ENCODE results near the gene GLS. TPM values are rescaled to one million over a fixed set of nuclear protein-coding genes. Genes with fewer than 3 reads are reported as not detected.
"Not testable (repeated sequence)": the region's sequence is repeated elsewhere in the genome, so short reads cannot be mapped to it uniquely, and the experiment has no call there.

Gene GLS
- total RNA-seq, 1 donor from 2014 or later, result 163 TPM

DNA sequence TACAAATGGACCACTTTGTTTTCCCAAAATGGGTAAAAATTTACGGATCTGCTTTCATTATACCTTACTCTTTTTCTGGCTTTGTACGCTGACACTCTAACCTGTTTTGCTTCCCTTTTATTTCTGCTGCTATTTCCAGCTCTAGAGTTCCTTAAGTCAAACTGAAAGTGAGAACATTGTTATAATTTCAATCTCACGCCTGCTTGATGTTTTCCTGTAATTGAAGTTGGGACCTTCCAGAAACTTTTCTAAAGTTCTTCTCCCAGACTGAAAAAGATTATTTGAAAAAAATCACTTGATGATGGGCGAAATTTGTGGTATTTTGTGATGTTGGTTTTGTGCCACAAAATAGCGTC is 1.8 kb downstream of the GLS start:
- H3K9ac ChIP-seq (ENCODE audit: low read depth in 1 of 3, low read length in 3 of 3), result peak overlapping the region; percentile 85 to 88 (median 87)
- no peaks in the 10 kb centered on the region for H3K27me3 ChIP-seq (ENCODE audit: control insufficient read depth in 3 of 3, insufficient read depth in 3 of 3, low read length in 3 of 3)
- peak overlapping the region; percentile 87 to 98 (median 93) for H3K4me3 ChIP-seq (ENCODE audit: low read length in 3 of 3)
- H3K36me3 ChIP-seq (ENCODE audit: control insufficient read depth in 3 of 3, insufficient read depth in 3 of 3, low read length in 3 of 3), result no peaks in the 10 kb centered on the region
- H3K27ac ChIP-seq (ENCODE audit: low read depth, low read length), result peak overlapping the region; percentile 91
- no peaks in the 10 kb centered on the region for H3K9me3 ChIP-seq (ENCODE audit: control insufficient read depth in 3 of 3, low read length in 3 of 3)
- H3K4me1 ChIP-seq (ENCODE audit: control insufficient read depth in 3 of 3, insufficient read depth in 3 of 3, low read length in 3 of 3), result peaks cover 2 to 25% (median 5%) of the 10 kb centered on the region in 3 donors

DNA sequence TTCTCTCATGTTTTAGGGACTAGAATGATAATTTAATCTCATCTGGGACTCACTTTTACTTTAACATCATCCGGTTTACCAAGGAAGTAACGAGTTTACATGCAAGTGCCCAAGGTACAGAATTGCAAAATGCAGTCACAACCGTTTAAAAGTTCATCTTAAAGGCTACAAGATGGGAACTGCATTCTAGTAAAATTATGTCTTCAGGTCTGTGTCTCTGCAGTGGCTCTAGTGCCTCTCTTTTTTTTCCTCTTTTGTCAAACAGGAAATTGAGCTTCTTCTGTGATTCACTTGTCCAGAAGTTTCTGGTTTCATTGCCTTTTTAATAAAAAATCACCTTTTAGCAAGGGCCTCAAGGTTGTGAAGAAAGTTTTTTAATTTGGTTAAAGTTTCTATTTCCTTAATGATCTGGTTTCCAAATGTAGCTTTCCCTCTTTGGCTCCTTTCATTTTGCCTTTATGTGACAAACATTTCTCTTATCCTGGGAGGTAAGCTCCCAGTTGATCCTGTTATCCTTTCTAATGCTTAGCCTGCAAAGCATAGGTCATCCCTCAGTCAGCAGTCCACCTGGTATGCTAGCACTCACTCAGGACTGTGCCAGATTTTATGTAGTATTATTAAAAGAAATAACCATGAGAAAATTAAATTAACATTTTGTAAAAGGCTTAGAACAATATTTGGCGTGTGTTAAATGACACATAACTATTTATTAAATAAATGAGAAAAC is 2.4 kb downstream of the GLS start:
- Histone ChIP-seq H3K27me3 (ENCODE audit: control insufficient read depth in 3 of 3, insufficient read depth in 3 of 3, low read length in 3 of 3) (no peaks in the 10 kb centered on the region), H3K4me1 (ENCODE audit: control insufficient read depth in 3 of 3, insufficient read depth in 3 of 3, low read length in 3 of 3) (peaks cover 2 to 25% (median 5%) of the 10 kb centered on the region in 3 donors), H3K36me3 (ENCODE audit: control insufficient read depth in 3 of 3, insufficient read depth in 3 of 3, low read length in 3 of 3) (no peaks in the 10 kb centered on the region), H3K9me3 (ENCODE audit: control insufficient read depth in 3 of 3, low read length in 3 of 3) (no peaks in the 10 kb centered on the region), H3K27ac (ENCODE audit: low read depth, low read length) (peak overlapping the region; percentile 91), H3K4me3 (ENCODE audit: low read length in 3 of 3) (peak overlapping the region; percentile 87 to 98 (median 93)), H3K9ac (ENCODE audit: low read depth in 1 of 3, low read length in 3 of 3) (peak overlapping the region in 2 of 3 donors; percentile 87 to 88)

DNA sequence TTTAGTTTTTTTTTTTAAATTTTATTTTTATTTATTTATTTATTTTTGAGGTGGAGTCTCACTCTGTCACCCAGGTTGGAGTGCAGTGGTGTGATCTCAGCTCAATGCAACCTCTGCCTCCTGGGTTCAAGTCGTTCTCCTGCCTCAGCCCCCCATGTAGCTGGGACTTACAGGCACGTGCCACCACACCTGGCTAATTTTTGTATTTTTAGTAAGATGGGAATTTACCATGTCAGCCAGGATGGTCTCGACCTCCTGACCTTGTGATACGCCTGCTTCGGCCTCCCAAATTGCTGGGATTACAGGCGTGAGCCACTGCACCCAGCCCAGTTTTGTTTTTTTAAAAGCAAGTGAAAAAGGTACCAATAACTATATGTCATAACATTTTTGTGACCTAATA is 5.2 kb downstream of the GLS start:
- H3K4me1 ChIP-seq (ENCODE audit: control insufficient read depth in 3 of 3, insufficient read depth in 3 of 3, low read length in 3 of 3), result peaks cover 2 to 21% (median 5%) of the 10 kb centered on the region in 3 donors
- H3K36me3 ChIP-seq (ENCODE audit: control insufficient read depth in 3 of 3, insufficient read depth in 3 of 3, low read length in 3 of 3); H3K27me3 ChIP-seq (ENCODE audit: control insufficient read depth in 3 of 3, insufficient read depth in 3 of 3, low read length in 3 of 3); H3K9me3 ChIP-seq (ENCODE audit: control insufficient read depth in 3 of 3, low read length in 3 of 3); H3K27ac ChIP-seq (ENCODE audit: low read depth, low read length); H3K4me3 ChIP-seq (ENCODE audit: low read length in 3 of 3); H3K9ac ChIP-seq (ENCODE audit: low read depth in 1 of 3, low read length in 3 of 3): not testable (repeated sequence)

DNA sequence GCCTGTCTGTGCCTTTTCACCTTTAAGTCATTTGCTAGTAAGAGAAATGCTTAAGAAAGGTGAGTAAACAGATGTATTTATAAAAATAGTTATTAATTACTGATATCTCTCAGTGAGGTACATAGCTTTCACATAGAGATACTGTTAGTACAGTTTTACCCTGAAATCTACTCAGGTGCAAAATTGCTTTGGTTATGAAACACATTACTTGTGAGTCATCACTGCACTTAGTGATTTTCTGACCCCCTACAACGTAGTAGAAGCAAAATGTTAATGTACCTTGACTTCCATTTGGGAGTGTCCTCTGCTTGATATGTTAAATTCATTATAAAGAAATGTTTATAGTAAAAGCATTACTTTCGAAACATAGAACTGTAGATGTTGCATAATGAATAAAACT is 6.5 kb downstream of the GLS start:
- no peak overlapping the region for H3K9ac ChIP-seq (ENCODE audit: low read depth in 1 of 3, low read length in 3 of 3)
- H3K9me3 ChIP-seq (ENCODE audit: control insufficient read depth in 3 of 3, low read length in 3 of 3), result no peaks in the 10 kb centered on the region
- no peaks in the 10 kb centered on the region for H3K27me3 ChIP-seq (ENCODE audit: control insufficient read depth in 3 of 3, insufficient read depth in 3 of 3, low read length in 3 of 3)
- H3K4me3 ChIP-seq (ENCODE audit: low read length in 3 of 3), result no peak overlapping the region
- no peaks in the 10 kb centered on the region for H3K36me3 ChIP-seq (ENCODE audit: control insufficient read depth in 3 of 3, insufficient read depth in 3 of 3, low read length in 3 of 3)
- H3K27ac ChIP-seq (ENCODE audit: low read depth, low read length), result no peak overlapping the region
- H3K4me1 ChIP-seq (ENCODE audit: control insufficient read depth in 3 of 3, insufficient read depth in 3 of 3, low read length in 3 of 3), result peaks cover 4 to 23% (median 5%) of the 10 kb centered on the region in 3 donors

DNA sequence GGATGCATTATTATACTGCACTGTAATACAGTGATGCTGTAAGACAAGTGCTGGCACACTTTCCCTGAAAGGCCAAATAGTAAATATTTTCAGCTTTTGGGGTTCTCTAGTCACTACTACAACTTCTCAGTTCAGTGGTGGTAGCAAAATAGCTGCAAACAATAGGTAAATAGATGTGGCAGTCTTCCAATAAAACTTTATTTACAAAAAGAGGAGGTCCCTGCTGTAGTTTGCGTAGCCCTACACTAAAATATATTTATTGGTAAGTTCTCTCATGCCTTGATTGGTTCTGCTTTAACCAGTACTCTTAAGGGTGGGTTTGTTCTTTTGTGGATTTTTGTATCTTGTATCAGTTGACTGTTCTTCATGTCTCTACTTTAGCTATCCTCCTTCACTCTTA is 7.8 kb downstream of the GLS start:
- no peaks in the 10 kb centered on the region for H3K27me3 ChIP-seq (ENCODE audit: control insufficient read depth in 3 of 3, insufficient read depth in 3 of 3, low read length in 3 of 3)
- no peak overlapping the region for H3K4me3 ChIP-seq (ENCODE audit: low read length in 3 of 3)
- peaks cover 3 to 15% (median 4%) of the 10 kb centered on the region in 3 donors for H3K4me1 ChIP-seq (ENCODE audit: control insufficient read depth in 3 of 3, insufficient read depth in 3 of 3, low read length in 3 of 3)
- no peak overlapping the region for H3K27ac ChIP-seq (ENCODE audit: low read depth, low read length)
- no peaks in the 10 kb centered on the region for H3K9me3 ChIP-seq (ENCODE audit: control insufficient read depth in 3 of 3, low read length in 3 of 3)
- no peaks in the 10 kb centered on the region for H3K36me3 ChIP-seq (ENCODE audit: control insufficient read depth in 3 of 3, insufficient read depth in 3 of 3, low read length in 3 of 3)
- H3K9ac ChIP-seq (ENCODE audit: low read depth in 1 of 3, low read length in 3 of 3), result no peak overlapping the region

DNA sequence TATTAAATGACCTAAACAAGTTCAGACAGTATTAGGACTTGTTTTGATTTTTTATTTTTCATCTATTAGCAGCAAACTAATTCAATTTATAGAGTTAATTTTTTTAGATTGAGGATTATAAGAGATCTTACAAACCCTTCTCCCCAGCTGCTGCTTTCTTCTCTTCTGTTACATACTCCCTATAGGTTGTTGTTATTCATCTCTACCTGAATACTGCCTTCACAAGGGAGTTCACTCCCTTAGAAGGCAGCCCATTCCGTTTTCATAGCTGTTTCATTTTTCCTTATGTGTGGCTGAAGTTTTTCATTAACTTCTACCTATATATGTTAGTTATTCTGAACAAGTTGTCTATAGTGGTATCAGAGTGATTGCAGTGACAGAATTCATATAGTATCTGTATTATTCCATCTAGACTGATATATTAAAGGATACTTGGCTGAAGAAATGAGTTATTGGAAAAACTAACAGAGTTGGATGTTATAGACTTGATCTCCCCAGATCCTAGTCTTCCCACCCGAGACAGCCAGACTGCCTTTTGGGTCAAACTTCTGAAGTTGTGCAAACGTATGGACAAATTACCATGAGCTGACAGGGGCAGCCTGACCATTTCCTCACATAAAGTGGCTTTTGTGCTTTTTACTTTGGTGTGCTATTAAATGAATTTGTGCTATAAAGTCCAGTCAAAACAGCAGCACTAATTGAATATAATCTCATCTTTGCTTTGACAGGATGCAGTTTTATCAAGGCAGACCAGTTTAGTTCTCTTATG is 8.7 kb downstream of the GLS start:
- Histone ChIP-seq H3K9ac (ENCODE audit: low read depth in 1 of 3, low read length in 3 of 3) (no peak overlapping the region), H3K4me3 (ENCODE audit: low read length in 3 of 3) (no peak overlapping the region), H3K9me3 (ENCODE audit: control insufficient read depth in 3 of 3, low read length in 3 of 3) (no peaks in the 10 kb centered on the region), H3K4me1 (ENCODE audit: control insufficient read depth in 3 of 3, insufficient read depth in 3 of 3, low read length in 3 of 3) (peaks cover 3 to 6% (median 4%) of the 10 kb centered on the region in 3 donors), H3K27me3 (ENCODE audit: control insufficient read depth in 3 of 3, insufficient read depth in 3 of 3, low read length in 3 of 3) (no peaks in the 10 kb centered on the region), H3K27ac (ENCODE audit: low read depth, low read length) (no peak overlapping the region), H3K36me3 (ENCODE audit: control insufficient read depth in 3 of 3, insufficient read depth in 3 of 3, low read length in 3 of 3) (no peaks in the 10 kb centered on the region)

DNA sequence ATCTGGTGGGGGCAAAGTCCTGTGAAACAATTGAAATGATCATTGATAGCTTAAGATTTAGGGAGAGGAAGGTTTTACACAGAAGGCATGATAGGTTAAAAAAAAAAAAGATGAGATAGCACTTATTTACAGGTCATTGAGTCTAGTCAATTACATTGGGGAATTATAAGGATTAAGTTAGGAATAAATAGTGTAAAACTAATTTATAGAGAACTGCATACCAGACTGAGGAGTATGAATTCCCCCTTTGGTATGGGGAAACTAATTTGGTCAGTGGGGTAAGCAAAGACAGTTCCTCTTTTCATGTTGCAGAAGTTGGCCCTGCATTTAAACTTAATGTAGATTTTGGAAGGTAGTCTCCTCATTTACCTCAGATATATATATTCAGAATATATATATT is 10.8 kb downstream of the GLS start:
- Histone ChIP-seq H3K36me3 (ENCODE audit: control insufficient read depth in 3 of 3, insufficient read depth in 3 of 3, low read length in 3 of 3) (peaks cover 0 to 7% (median 6%) of the 10 kb centered on the region in 3 donors), H3K27me3 (ENCODE audit: control insufficient read depth in 3 of 3, insufficient read depth in 3 of 3, low read length in 3 of 3) (no peaks in the 10 kb centered on the region), H3K9ac (ENCODE audit: low read depth in 1 of 3, low read length in 3 of 3) (no peak overlapping the region), H3K4me1 (ENCODE audit: control insufficient read depth in 3 of 3, insufficient read depth in 3 of 3, low read length in 3 of 3) (peaks cover 3 to 4% (median 3%) of the 10 kb centered on the region in 3 donors), H3K4me3 (ENCODE audit: low read length in 3 of 3) (no peak overlapping the region), H3K9me3 (ENCODE audit: control insufficient read depth in 3 of 3, low read length in 3 of 3) (no peaks in the 10 kb centered on the region), H3K27ac (ENCODE audit: low read depth, low read length) (no peak overlapping the region)

DNA sequence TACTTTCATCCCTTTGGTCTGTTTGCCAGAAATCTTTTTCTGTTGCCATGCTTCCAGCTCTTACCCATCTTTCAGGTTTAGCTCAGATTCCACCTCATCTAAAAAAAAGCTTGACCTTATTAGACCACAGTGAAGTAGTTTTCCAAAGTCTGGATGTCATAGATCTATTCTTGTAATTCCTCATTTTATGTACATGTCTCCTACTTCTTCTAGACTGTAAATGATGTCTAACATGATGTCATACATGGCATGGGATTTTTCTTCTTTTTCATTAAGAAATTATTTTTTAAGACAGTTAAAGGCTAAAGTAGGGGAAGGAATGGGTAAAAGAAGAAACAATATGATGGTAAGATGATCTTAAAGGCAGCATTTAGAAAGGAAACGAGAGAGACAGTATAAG is 11.3 kb downstream of the GLS start:
- Histone ChIP-seq H3K4me1 (ENCODE audit: control insufficient read depth in 3 of 3, insufficient read depth in 3 of 3, low read length in 3 of 3) (peaks cover 3 to 4% (median 3%) of the 10 kb centered on the region in 3 donors), H3K4me3 (ENCODE audit: low read length in 3 of 3) (no peak overlapping the region), H3K36me3 (ENCODE audit: control insufficient read depth in 3 of 3, insufficient read depth in 3 of 3, low read length in 3 of 3) (peaks cover 0 to 12% (median 6%) of the 10 kb centered on the region in 3 donors), H3K9ac (ENCODE audit: low read depth in 1 of 3, low read length in 3 of 3) (no peak overlapping the region), H3K27me3 (ENCODE audit: control insufficient read depth in 3 of 3, insufficient read depth in 3 of 3, low read length in 3 of 3) (no peaks in the 10 kb centered on the region), H3K27ac (ENCODE audit: low read depth, low read length) (no peak overlapping the region), H3K9me3 (ENCODE audit: control insufficient read depth in 3 of 3, low read length in 3 of 3) (no peaks in the 10 kb centered on the region)

DNA sequence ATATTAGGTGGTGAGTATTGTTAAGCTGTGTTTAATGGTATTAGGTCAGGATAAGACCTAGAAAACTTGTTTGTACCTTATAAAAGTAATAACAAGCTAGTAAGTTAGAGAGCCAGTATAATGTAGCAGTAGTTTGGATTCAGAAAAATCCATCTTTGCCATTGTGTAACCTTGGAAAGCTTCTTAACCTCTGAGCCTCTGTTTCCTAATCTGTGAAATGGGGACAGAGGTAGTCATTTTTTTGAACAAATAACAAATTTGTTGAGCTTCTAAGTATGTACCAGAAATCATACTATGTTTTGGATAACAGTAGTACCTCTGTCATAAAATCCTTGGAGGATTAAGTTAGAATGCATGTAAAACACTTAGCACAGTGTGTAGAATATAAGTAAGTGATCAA is 12.5 kb downstream of the GLS start:
- H3K36me3 ChIP-seq (ENCODE audit: control insufficient read depth in 3 of 3, insufficient read depth in 3 of 3, low read length in 3 of 3), result peaks cover 0 to 12% (median 6%) of the 10 kb centered on the region in 3 donors
- no peak overlapping the region for H3K4me3 ChIP-seq (ENCODE audit: low read length in 3 of 3)

DNA sequence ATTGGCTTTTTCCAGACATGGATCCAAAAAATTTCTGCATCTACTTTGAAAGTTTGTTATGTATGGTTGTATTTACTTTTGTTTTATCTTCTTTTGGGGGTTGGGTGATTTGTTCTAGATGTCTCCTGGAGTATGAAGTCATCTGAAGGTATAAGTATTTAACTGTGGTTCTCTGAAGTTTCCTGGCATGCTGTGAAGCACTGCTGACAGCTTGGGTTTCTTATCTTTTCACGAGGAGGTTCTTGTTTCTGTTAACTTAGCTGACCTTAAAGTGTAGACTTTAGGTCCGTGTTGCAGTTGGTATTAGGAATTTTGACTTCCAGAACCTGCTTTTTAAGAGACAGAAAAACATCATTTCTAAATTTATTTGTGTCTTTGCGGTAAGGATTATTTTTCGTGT is 15.9 kb downstream of the GLS start:
- Histone ChIP-seq H3K4me1 (ENCODE audit: control insufficient read depth in 3 of 3, insufficient read depth in 3 of 3, low read length in 3 of 3) (peaks cover 0 to 4% (median 3%) of the 10 kb centered on the region in 3 donors), H3K4me3 (ENCODE audit: low read length in 3 of 3) (no peak overlapping the region), H3K27me3 (ENCODE audit: control insufficient read depth in 3 of 3, insufficient read depth in 3 of 3, low read length in 3 of 3) (no peaks in the 10 kb centered on the region), H3K9ac (ENCODE audit: low read depth in 1 of 3, low read length in 3 of 3) (no peak overlapping the region), H3K9me3 (ENCODE audit: control insufficient read depth in 3 of 3, low read length in 3 of 3) (no peaks in the 10 kb centered on the region), H3K36me3 (ENCODE audit: control insufficient read depth in 3 of 3, insufficient read depth in 3 of 3, low read length in 3 of 3) (peaks cover 0 to 13% (median 6%) of the 10 kb centered on the region in 3 donors), H3K27ac (ENCODE audit: low read depth, low read length) (no peak overlapping the region)

More for the DNA sequence above, 12.5 kb downstream of the GLS start:
- no peak overlapping the region for H3K27ac ChIP-seq (ENCODE audit: low read depth, low read length)
- peaks cover 3 to 4% (median 3%) of the 10 kb centered on the region in 3 donors for H3K4me1 ChIP-seq (ENCODE audit: control insufficient read depth in 3 of 3, insufficient read depth in 3 of 3, low read length in 3 of 3)
- H3K9me3 ChIP-seq (ENCODE audit: control insufficient read depth in 3 of 3, low read length in 3 of 3), result no peaks in the 10 kb centered on the region
- no peak overlapping the region for H3K9ac ChIP-seq (ENCODE audit: low read depth in 1 of 3, low read length in 3 of 3)
- no peaks in the 10 kb centered on the region for H3K27me3 ChIP-seq (ENCODE audit: control insufficient read depth in 3 of 3, insufficient read depth in 3 of 3, low read length in 3 of 3)

Data from skeletal muscle tissue (tissue), 4 donors.